ENCODE data around the gene RMC1.

DNA sequence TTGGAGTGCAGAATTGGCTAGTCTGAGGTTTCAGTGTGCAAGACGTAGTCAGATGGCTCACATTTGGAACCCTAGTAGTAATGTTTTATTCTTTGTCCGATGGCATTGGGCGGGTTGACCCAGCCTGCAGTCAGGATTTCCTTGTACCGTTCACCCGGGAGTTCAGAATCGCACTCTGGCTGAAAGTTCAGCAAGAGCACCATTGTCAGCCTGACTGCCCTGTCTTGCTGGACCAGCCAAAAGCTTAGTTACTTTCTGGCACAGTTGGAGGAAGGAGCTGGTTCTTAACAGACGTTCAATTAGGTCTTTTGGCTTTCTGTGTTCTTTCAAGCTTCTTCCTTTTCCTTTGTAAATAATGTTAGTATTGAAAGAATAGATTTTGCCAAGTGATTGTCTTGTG is 18.6 kb downstream of the RMC1 start:
- no peak for TF ChIP-seq POLR2A (IDR thresholded peaks at IDR 0.05; ENCODE audit: low read length)
- no peak for TF ChIP-seq GATA1 (IDR thresholded peaks at IDR 0.05; ENCODE audit: low read depth, low read length)

Data from erythroblast (primary cell).